GM19023 (cell line): ENCODE results near the gene EPGN.
"Not testable (repeated sequence)": the region's sequence is repeated elsewhere in the genome, so short reads cannot be mapped to it uniquely, and the experiment has no call there.

Experiments
- ATAC-seq: cut with Tn5 transposase; IDR thresholded peaks from one replicate; pipeline ENCODE4 v1.9.1; 2021; ENCODE audit warnings: mild to moderate bottlenecking, moderate library complexity; ENCODE audit not compliant: unreplicated experiment

EPGN gene

GRCh38 chr4:74335341-74336021, 27.2 kb downstream of the EPGN start:
- peak; percentile 84 for ATAC-seq

- ATAC-seq: no peak
Observed at GRCh38 chr4:74338792-74339333, 30.6 kb downstream of the EPGN start.

- ATAC-seq: no peak
Observed at GRCh38 chr4:74339501-74339900, 31.2 kb downstream of the EPGN start.

- not testable (repeated sequence) for ATAC-seq
Observed at GRCh38 chr4:74340421-74340820, 32.2 kb downstream of the EPGN start.

GRCh38 chr4:74344031-74344430, 35.8 kb downstream of the EPGN start:
- ATAC-seq: no peak

GRCh38 chr4:74353858-74354257, 45.6 kb downstream of the EPGN start:
- ATAC-seq: no peak

GRCh38 chr4:74357965-74358364, 49.7 kb downstream of the EPGN start:
- ATAC-seq: no peak

- ATAC-seq: no peak
Observed at GRCh38 chr4:74361671-74362070, 53.4 kb downstream of the EPGN start.

- no peak for ATAC-seq
Observed at GRCh38 chr4:74362347-74362746, 54.1 kb downstream of the EPGN start.

- no peak for ATAC-seq
Observed at GRCh38 chr4:74364256-74364651, 56.0 kb downstream of the EPGN start.

- ATAC-seq: peak; percentile 49
Observed at GRCh38 chr4:74364652-74365491, 56.6 kb downstream of the EPGN start, which contains the start of gene EREG. Gene EREG (plus strand): TSS chr4:74365145. CDS start chr4:74365309, 164 bp downstream.

- no peak for ATAC-seq
Observed at GRCh38 chr4:74365761-74366160, 57.5 kb downstream of the EPGN start.
